SK-N-MC (cell line): ENCODE data around the gene EFNB1.

Experiments used
- EZH2 ChIP-seq: fragments of 200-600 bp; sonication (generic); IDR thresholded peaks from one replicate; pipeline ENCODE4 v1.6.1; 2017; ENCODE audit warnings: antibody characterized with exemption
- POLR2AphosphoS5 ChIP-seq: IDR thresholded peaks from 2 replicates; pipeline ENCODE4 v1.6.1; 2012; ENCODE audit warnings: mild to moderate bottlenecking, low read depth, low read length, borderline replicate concordance

DNA sequence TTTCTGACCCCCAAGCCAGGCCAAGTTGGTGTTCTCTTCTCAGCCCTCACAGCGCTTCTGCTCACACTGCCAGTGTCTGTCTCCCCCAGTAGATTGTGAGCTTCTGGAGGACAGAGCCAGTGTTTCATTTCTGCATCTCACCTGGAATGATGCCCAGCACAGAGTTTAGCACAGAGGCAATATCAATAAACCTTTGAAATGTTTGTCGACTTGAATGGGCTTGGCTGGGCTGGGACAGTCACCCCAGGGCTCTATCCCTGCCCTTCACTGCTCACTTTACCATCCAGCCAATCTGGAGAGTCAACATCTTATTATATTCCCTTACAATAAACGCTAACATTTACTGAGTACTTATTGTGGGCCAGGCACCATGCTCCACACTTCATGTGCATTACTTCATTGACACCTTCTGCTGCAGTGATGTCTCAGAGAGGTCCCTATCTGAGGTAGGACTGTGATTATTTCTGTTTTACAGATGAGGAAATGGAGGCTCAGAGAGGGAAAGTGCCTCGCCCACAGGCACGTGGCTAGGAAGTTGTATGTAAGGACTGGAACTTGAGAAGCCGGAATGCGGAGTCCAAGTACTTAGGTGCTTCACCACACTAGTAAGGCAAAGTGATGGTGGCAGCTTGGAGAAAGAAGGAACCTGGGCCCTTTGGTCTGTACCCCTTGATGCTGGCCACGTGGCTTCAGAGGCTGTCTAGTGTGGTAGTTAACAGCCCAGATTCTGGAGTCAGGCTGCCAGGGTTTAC, 19.5 kb downstream of the EFNB1 start:
- no peak for TF ChIP-seq POLR2AphosphoS5
- no peak for TF ChIP-seq EZH2
